ENCODE results near the gene FAM193B.

GRCh38 chr5:177504086-177505056 is 50.0 kb downstream of the FAM193B start:
- TF ChIP-seq CTCF (IDR thresholded peaks at IDR 0.05) (no peak), POLR2A (IDR thresholded peaks at IDR 0.05) (no peak)

Measured in lower leg skin (tissue), 3 donors.